ENCODE data around the gene TNS4. TPM values are rescaled to one million over a fixed set of nuclear protein-coding genes. Genes with fewer than 3 reads are reported as not detected.
A peak's percentile ranks its signal among the peaks of the same experiment; 100 is the strongest.

The TNS4 gene
- total RNA-seq, 4 donors from 2014 or later = 2.2 TPM; not detected in 3

DNA sequence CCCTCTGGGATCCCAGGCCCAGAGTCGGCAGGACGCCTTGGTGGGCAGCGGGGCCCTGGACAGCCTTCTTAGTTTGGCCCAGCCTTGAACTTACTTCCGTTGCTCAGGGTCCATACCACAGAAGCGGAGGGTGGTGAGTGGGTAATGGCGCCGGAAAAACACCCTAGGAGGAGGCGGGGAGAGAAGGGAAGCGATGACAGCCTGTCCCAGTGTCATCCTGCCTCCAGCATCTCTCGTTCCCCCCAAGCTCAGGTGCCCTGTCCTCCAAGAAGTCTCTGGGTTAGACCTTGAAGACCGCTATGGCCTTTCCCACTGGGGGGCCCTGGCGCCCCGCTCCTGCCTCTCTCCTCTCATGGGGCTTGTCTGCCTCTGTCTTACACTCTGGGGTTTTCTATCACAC, 22.9 kb downstream of the TNS4 start:
- TF ChIP-seq POLR2AphosphoS5 (IDR thresholded peaks at IDR 0.05) (no peak), POLR2A (IDR thresholded peaks at IDR 0.05) (no peak), EP300 (IDR thresholded peaks at IDR 0.05) (no peak)
- TF ChIP-seq, protein P1, sequence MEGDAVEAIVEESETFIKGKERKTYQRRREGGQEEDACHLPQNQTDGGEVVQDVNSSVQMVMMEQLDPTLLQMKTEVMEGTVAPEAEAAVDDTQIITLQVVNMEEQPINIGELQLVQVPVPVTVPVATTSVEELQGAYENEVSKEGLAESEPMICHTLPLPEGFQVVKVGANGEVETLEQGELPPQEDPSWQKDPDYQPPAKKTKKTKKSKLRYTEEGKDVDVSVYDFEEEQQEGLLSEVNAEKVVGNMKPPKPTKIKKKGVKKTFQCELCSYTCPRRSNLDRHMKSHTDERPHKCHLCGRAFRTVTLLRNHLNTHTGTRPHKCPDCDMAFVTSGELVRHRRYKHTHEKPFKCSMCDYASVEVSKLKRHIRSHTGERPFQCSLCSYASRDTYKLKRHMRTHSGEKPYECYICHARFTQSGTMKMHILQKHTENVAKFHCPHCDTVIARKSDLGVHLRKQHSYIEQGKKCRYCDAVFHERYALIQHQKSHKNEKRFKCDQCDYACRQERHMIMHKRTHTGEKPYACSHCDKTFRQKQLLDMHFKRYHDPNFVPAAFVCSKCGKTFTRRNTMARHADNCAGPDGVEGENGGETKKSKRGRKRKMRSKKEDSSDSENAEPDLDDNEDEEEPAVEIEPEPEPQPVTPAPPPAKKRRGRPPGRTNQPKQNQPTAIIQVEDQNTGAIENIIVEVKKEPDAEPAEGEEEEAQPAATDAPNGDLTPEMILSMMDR (IDR thresholded peaks at IDR 0.05) = no peak
- Histone ChIP-seq H3K27ac (no peak overlapping the region), H3K4me3 (no peak overlapping the region), H3K4me1 (peaks cover 0 to 33% (median 9%) of the 10 kb centered on the region in 3 donors), H3K27me3 (no peaks in the 10 kb centered on the region), H3K36me3 (no peaks in the 10 kb centered on the region), H3K9me3 (no peaks in the 10 kb centered on the region)
- no peak for ATAC-seq
- 93 to 100% methylated on average over 2 to 5 of the region's 13 CpGs for whole genome bisulfite sequencing, 2 donors (ENCODE audit: low coverage in 1 of 2)

- Histone ChIP-seq H3K4me3 (no peak overlapping the region), H3K27me3 (no peaks in the 10 kb centered on the region), H3K4me1 (peaks cover 0 to 39% (median 9%) of the 10 kb centered on the region in 3 donors), H3K36me3 (no peaks in the 10 kb centered on the region), H3K9me3 (no peaks in the 10 kb centered on the region), H3K27ac (no peak overlapping the region)
- ATAC-seq = no peak
- TF ChIP-seq, protein P1 (IDR thresholded peaks at IDR 0.05) = no peak
- no peak for TF ChIP-seq POLR2A (IDR thresholded peaks at IDR 0.05)
- no peak for TF ChIP-seq POLR2AphosphoS5 (IDR thresholded peaks at IDR 0.05)
- TF ChIP-seq EP300 (IDR thresholded peaks at IDR 0.05) = no peak
- WGBS, 2 donors (ENCODE audit: low coverage in 1 of 2) = no CpG with 5 or more reads among the region's 1 CpG
Observed at GRCh38 chr17:40477796-40478195, 23.6 kb downstream of the TNS4 start.

DNA sequence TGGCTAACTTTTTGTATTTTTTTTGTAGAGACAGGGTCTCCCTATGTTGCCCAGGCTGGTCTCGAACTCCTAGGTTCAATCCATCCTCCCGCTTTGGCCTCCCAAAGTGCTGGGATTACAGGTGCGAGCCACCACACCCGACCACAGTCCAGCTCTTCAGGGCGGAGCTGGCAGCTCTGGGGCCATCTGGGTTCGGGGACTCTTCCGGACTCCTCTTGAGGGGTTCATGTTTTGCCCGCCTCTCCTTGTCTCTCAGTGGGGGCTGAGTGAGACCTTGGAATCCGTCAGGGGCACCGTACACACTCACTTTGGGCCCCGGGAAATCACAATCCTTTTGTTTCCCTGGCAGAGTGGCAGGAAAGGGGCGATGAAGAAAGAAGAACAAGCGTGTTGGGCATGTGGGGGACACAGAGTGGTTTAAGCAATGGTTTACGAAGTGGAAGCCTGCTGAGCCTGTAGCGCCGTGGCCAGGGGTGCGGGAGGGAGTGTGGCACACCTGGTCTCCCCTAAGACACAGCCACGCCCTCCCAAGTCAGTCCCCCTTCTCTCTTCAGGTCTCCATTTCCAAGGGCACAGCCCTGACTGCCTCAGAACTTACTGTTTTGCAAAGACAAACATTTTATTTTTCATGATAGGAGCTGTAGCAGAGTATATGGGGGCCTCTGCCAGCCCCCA, 26.1 kb downstream of the TNS4 start:
- TF ChIP-seq POLR2AphosphoS5 (IDR thresholded peaks at IDR 0.05) = no peak
- no peak for TF ChIP-seq EP300 (IDR thresholded peaks at IDR 0.05)
- TF ChIP-seq, protein P1 (IDR thresholded peaks at IDR 0.05) = no peak
- no peak for TF ChIP-seq POLR2A (IDR thresholded peaks at IDR 0.05)
- H3K9me3 ChIP-seq = no peaks in the 10 kb centered on the region
- WGBS, 2 donors (ENCODE audit: low coverage in 1 of 2) = 90 to 100% methylated on average over 9 of the region's 18 CpGs
- no peaks in the 10 kb centered on the region for H3K27me3 ChIP-seq
- peaks cover 2 to 63% (median 15%) of the 10 kb centered on the region in 3 donors for H3K4me1 ChIP-seq
- no peak overlapping the region for H3K4me3 ChIP-seq
- H3K27ac ChIP-seq = peak overlapping the region in 3 of 4 donors; percentile 64 to 78 (median 69)
- no peak for ATAC-seq
- H3K36me3 ChIP-seq = no peaks in the 10 kb centered on the region

DNA sequence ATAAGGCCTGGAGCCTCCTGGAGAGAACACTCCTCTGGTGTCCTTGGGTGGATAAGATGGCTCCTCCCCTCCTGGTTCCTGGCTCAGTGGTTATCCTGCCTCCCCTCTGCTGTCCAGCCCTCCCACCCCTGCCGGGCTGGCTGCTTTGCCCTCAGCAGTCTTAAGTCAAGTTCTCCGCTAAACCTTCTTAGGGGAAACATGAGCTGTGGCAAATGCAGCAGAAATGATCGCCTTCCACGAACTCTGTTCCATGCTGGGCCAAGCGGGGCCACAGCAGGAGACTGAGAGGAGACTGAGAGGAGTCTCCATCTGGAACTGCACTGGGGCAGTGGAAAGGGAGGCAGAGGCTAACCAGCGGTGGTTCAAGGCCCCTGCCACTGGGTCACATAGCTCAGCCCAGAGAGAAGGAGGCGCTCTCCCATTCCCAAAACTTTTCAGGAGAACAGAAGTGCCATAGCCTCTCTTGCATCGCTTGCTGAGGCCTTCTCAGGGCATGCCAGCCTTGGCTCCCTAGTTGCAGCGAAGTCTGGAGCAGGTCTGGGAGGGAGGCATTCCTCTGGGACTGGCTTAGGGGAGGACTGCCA, 26.9 kb downstream of the TNS4 start:
- H3K27me3 ChIP-seq = no peaks in the 10 kb centered on the region
- TF ChIP-seq, protein P1 (IDR thresholded peaks at IDR 0.05) = no peak
- no peak for TF ChIP-seq POLR2AphosphoS5 (IDR thresholded peaks at IDR 0.05)
- TF ChIP-seq POLR2A (IDR thresholded peaks at IDR 0.05) = no peak
- no peak for TF ChIP-seq EP300 (IDR thresholded peaks at IDR 0.05)
- no peak overlapping the region for H3K4me3 ChIP-seq
- H3K9me3 ChIP-seq = no peaks in the 10 kb centered on the region
- WGBS, 2 donors (ENCODE audit: low coverage in 1 of 2) = 92% methylated on average over 4 of the region's 9 CpGs; no CpG with 5 or more reads in 1 of the 2 donors
- peak overlapping the region in 1 of 4 donors; percentile 78 for H3K27ac ChIP-seq
- H3K4me1 ChIP-seq = peaks cover 2 to 63% (median 15%) of the 10 kb centered on the region in 3 donors
- ATAC-seq = no peak
- H3K36me3 ChIP-seq = no peaks in the 10 kb centered on the region

All from gastroesophageal sphincter (tissue), 4 donors.